Lower leg skin (tissue), 3 donors: Measurements from ENCODE around the gene FUOM.

Source experiments
- POLR2A ChIP-seq, 2 donors: fragments of 450-650 bp; IDR thresholded peaks; one replicate each; pipeline ENCODE4 v1.6.1; 2016 to 2017; ENCODE audit warnings: antibody characterized with exemption in 2 of 2, mild to moderate bottlenecking in 1 of 2, moderate library complexity in 1 of 2
- TF ChIP-seq, protein P1 (sequence below), 3 donors: fragments of 450-650 bp; IDR thresholded peaks; one replicate each; pipeline ENCODE4 v1.5.1; 2016; ENCODE audit warnings: antibody characterized with exemption in 3 of 3, mild to moderate bottlenecking in 3 of 3, moderate library complexity in 2 of 3

DNA sequence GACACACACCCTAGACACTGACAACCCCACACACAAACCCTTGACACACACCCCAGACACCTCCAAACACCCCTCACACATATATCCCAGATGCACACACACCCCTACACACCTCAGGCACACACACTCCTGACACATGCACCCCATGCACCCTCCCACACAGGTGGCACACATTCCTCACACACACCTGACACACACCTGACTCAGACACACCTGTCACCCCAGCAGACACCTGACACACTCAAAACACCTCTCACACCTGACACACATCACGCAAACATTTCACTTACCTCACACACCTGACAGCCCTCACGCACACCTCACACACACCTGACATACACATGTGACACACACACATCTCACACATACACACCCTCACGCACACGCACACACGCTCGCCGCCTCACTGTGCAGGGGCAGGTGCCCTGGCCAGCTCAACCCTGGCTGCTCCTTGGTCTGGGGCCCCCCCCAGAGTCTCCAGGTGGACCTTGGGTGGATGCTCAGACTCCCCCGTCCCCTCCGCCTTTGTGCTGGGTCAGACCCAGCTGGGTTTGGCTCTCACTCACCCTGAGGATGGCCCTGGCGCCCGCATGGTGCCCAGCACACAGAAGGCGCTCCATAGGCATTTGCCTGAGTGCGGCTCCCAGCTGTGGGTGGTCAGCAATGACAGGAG, 18.0 kb downstream of the FUOM start:
- TF ChIP-seq, protein P1, sequence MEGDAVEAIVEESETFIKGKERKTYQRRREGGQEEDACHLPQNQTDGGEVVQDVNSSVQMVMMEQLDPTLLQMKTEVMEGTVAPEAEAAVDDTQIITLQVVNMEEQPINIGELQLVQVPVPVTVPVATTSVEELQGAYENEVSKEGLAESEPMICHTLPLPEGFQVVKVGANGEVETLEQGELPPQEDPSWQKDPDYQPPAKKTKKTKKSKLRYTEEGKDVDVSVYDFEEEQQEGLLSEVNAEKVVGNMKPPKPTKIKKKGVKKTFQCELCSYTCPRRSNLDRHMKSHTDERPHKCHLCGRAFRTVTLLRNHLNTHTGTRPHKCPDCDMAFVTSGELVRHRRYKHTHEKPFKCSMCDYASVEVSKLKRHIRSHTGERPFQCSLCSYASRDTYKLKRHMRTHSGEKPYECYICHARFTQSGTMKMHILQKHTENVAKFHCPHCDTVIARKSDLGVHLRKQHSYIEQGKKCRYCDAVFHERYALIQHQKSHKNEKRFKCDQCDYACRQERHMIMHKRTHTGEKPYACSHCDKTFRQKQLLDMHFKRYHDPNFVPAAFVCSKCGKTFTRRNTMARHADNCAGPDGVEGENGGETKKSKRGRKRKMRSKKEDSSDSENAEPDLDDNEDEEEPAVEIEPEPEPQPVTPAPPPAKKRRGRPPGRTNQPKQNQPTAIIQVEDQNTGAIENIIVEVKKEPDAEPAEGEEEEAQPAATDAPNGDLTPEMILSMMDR (IDR thresholded peaks at IDR 0.05): no peak
- TF ChIP-seq POLR2A (IDR thresholded peaks at IDR 0.05): no peak
